IMR-90 (cell line): ENCODE measurements around the gene FAM3D.
"Not testable (repeated sequence)": the region's sequence is repeated elsewhere in the genome, so short reads cannot be mapped to it uniquely, and the experiment has no call there.

Experiments
- BHLHE40 ChIP-seq: fragments of 150-350 bp; IDR thresholded peaks from 2 replicates; pipeline ENCODE4 v1.6.1; 2016; ENCODE audit warnings: mild to moderate bottlenecking, low read depth, low read length
- CTCF ChIP-seq: conservative IDR thresholded peaks from 2 replicates; pipeline ENCODE4 v1.5.1; 2012; ENCODE audit warnings: mild to moderate bottlenecking, low read depth, low read length, improper control_type of control experiment
- FOS ChIP-seq: fragments of 150-350 bp; IDR thresholded peaks from 2 replicates; pipeline ENCODE4 v1.6.1; 2016; ENCODE audit warnings: low read depth, low read length
- POLR2A ChIP-seq: IDR thresholded peaks from 2 replicates; pipeline ENCODE4 v1.6.1; 2012; ENCODE audit warnings: mild to moderate bottlenecking, low read depth, low read length
- RAD21 ChIP-seq: IDR thresholded peaks from 2 replicates; pipeline ENCODE4 v1.6.1; 2012; ENCODE audit warnings: low read length, improper control_type of control experiment
- SMC3 ChIP-seq: fragments of 150-350 bp; IDR thresholded peaks from 2 replicates; pipeline ENCODE4 v1.6.1; 2016; ENCODE audit warnings: low read depth, mild to moderate bottlenecking, antibody characterized with exemption, low read length, moderate library complexity

- not testable (repeated sequence) for TF ChIP-seq CTCF, SMC3, RAD21, POLR2A, BHLHE40, FOS
These were observed 28.7 kb upstream of the FAM3D start for GRCh38 chr3:58695284-58695683.
